Measurements from ENCODE around the gene AMACR.

DNA sequence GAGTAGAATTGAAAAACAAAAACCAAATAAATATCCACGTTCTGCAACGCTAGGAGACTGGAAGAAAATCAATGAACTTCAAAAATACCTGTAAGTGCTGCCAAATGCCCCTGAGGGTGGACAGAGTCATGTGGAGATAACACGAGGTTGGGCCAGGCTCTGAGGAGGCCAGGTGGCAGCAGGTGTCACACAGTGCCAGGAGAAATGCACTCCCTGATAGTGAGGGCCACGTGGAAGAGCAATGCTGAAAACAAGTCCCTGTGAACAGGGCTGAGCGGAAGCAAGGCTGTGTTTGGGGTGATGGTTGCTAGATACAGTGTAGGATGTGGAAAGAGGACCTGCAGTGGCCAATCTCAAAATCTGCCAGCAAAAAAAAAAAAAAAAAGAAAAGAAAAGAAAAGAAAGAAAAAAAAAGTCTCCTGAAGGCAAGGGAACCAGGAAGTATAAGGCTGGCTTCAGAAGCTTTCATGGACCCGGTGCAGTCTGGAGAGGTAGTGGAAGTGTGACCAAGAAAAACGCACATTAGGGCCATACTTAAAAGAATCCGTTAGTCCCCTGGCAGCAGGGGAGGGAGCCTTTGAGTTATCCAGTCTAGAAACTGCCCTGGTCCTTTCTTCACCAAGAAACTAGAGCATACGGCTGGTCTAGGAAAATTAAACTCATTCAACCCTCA, 18.4 kb upstream of the AMACR start:
- TF ChIP-seq POLR2AphosphoS5 (IDR thresholded peaks at IDR 0.05; ENCODE audit: low read depth, low read length) (no peak), POLR2A (IDR thresholded peaks at IDR 0.05; ENCODE audit: low read depth, low read length) (no peak), TAF1 (IDR thresholded peaks at IDR 0.05; ENCODE audit: low read depth, low read length) (no peak), SPI1 (IDR thresholded peaks at IDR 0.05; ENCODE audit: low read depth, low read length) (no peak)

Measured in GM12891 (cell line).